Stimulated activated CD8-positive, alpha-beta memory T cell treated with anti-CD3 and anti-CD28 coated beads, Interleukin-15, amount 100 ng/mL, for 1 hour (primary cell): ENCODE data around the gene NFKBIB.

ENCODE experiments used
- DNase-seq: peaks from one replicate; pipeline ENCODE4 v3.0.0-alpha.2; 2020; ENCODE audit warnings: low read depth

The NFKBIB gene

GRCh38 chr19:38958301-38958700 lies 58.5 kb downstream of the NFKBIB start:
- DNase-seq: no peak
